DOHH2 (cell line): Measurements from ENCODE around the gene ZNF224.

Experiments used
- EZH2phosphoT487 ChIP-seq: fragments of 200-600 bp; sonication (generic); IDR thresholded peaks from 2 replicates; pipeline ENCODE4 v1.6.1; 2017; ENCODE audit warnings: borderline replicate concordance, mild to moderate bottlenecking, antibody characterized with exemption, low read length, moderate library complexity, mixed read lengths
- TF ChIP-seq, protein P1 (sequence below): fragments of 200-600 bp; sonication (generic); IDR thresholded peaks from one replicate; pipeline ENCODE4 v1.5.1; 2014; ENCODE audit warnings: antibody characterized with exemption, mild to moderate bottlenecking, low read depth, low read length; ENCODE audit not compliant: poor library complexity, severe bottlenecking

DNA sequence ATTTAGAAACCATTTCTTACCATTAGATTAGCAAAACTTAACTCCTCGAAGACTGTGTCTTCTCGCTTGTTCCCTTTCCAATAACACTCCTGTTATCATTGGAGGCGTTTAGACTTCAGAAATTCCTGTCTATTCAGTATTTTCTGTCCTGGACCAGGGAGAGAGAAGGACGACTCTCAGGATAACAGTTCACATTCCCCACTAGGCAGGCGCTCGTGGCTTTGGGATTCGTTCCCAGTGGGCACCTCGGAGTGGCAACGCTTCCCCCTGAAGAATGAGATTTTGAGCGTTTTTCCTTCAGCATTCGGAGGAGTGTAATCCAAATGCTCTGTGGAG lies 18.6 kb downstream of the ZNF224 start:
- TF ChIP-seq, protein P1, sequence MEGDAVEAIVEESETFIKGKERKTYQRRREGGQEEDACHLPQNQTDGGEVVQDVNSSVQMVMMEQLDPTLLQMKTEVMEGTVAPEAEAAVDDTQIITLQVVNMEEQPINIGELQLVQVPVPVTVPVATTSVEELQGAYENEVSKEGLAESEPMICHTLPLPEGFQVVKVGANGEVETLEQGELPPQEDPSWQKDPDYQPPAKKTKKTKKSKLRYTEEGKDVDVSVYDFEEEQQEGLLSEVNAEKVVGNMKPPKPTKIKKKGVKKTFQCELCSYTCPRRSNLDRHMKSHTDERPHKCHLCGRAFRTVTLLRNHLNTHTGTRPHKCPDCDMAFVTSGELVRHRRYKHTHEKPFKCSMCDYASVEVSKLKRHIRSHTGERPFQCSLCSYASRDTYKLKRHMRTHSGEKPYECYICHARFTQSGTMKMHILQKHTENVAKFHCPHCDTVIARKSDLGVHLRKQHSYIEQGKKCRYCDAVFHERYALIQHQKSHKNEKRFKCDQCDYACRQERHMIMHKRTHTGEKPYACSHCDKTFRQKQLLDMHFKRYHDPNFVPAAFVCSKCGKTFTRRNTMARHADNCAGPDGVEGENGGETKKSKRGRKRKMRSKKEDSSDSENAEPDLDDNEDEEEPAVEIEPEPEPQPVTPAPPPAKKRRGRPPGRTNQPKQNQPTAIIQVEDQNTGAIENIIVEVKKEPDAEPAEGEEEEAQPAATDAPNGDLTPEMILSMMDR, result no peak
- TF ChIP-seq EZH2phosphoT487, result no peak
